GM18873 (cell line): Measurements from ENCODE around the gene TRIM33.
"Not testable (repeated sequence)": the region's sequence is repeated elsewhere in the genome, so short reads cannot be mapped to it uniquely, and the experiment has no call there.

Experiments used
- ATAC-seq: cut with Tn5 transposase; IDR thresholded peaks from one replicate; pipeline ENCODE4 v1.9.1; 2021; ENCODE audit warnings: mild to moderate bottlenecking, moderate library complexity, moderate number of reproducible peaks; ENCODE audit not compliant: unreplicated experiment, low FRiP score

TRIM33 gene

GRCh38 chr1:114431026-114431425 lies 80.0 kb downstream of the TRIM33 start:
- ATAC-seq: no peak

GRCh38 chr1:114428083-114428754 lies 82.8 kb downstream of the TRIM33 start:
- no peak for ATAC-seq

GRCh38 chr1:114427612-114428011 lies 83.4 kb downstream of the TRIM33 start:
- ATAC-seq: no peak

GRCh38 chr1:114423455-114423854 lies 87.5 kb downstream of the TRIM33 start:
- no peak for ATAC-seq

GRCh38 chr1:114418948-114419347 lies 92.1 kb downstream of the TRIM33 start:
- not testable (repeated sequence) for ATAC-seq

GRCh38 chr1:114397601-114398000 lies 113.4 kb downstream of the TRIM33 start:
- ATAC-seq: no peak

GRCh38 chr1:114395863-114396262 lies 115.1 kb downstream of the TRIM33 start:
- no peak for ATAC-seq

GRCh38 chr1:114390960-114391359 lies 120.0 kb downstream of the TRIM33 start:
- ATAC-seq: no peak

- ATAC-seq: no peak
Measured at GRCh38 chr1:114390361-114390760, 120.6 kb downstream of the TRIM33 start.

- ATAC-seq: no peak
Measured at GRCh38 chr1:114388432-114389003, 122.5 kb downstream of the TRIM33 start.

GRCh38 chr1:114387585-114387984 lies 123.4 kb downstream of the TRIM33 start:
- ATAC-seq: not testable (repeated sequence)

GRCh38 chr1:114387010-114387360 lies 124.0 kb downstream of the TRIM33 start:
- ATAC-seq: no peak

- ATAC-seq: no peak
Measured at GRCh38 chr1:114386129-114387009, 124.6 kb downstream of the TRIM33 start.

- ATAC-seq: no peak
Measured at GRCh38 chr1:114384922-114385321, 126.1 kb downstream of the TRIM33 start.

GRCh38 chr1:114379987-114380386 lies 131.0 kb downstream of the TRIM33 start:
- ATAC-seq: no peak

- ATAC-seq: no peak
Measured at GRCh38 chr1:114379358-114379757, 131.6 kb downstream of the TRIM33 start.

GRCh38 chr1:114377356-114377755 lies 133.6 kb downstream of the TRIM33 start:
- ATAC-seq: no peak

GRCh38 chr1:114369930-114370329 lies 141.1 kb downstream of the TRIM33 start:
- no peak for ATAC-seq

- not testable (repeated sequence) for ATAC-seq
Measured at GRCh38 chr1:114369266-114369919, 141.6 kb downstream of the TRIM33 start.

GRCh38 chr1:114368560-114369255 lies 142.3 kb downstream of the TRIM33 start:
- no peak for ATAC-seq
